Measurements from ENCODE around the gene ALS2CL. TPM values are rescaled to one million over a fixed set of nuclear protein-coding genes. Genes with fewer than 3 reads are reported as not detected.

ALS2CL gene
- total and polyA plus RNA-seq, 2 donors (not counting 3 experiments of a cell fraction or from before 2014, with no cell fraction given), result 7.8 to 10.1 TPM

GRCh38 chr3:46679681-46680080 is 13.8 kb downstream of the ALS2CL start:
- Histone ChIP-seq H3K27ac (ENCODE audit: insufficient read depth, low read depth, low read length) (no peak overlapping the region), H3K79me2 (ENCODE audit: control insufficient read depth, insufficient read depth, low read length) (no peaks in the 10 kb centered on the region), H3K9me1 (replicated peaks; ENCODE audit: control insufficient read depth, extremely low read depth, insufficient read depth, low read length) (no peaks in the 10 kb centered on the region), H3K4me2 (ENCODE audit: insufficient read depth, low read length) (no peak overlapping the region), H3K27me3 (ENCODE audit: control insufficient read depth in 2 of 2, insufficient read depth in 2 of 2, low read length in 2 of 2) (no peaks in the 10 kb centered on the region), H2AFZ (ENCODE audit: low read depth, low read length) (no peak overlapping the region), H3K4me3 (replicated peaks in 1 of 3; ENCODE audit: insufficient read depth in 1 of 3, low read depth in 1 of 3, low read length in 3 of 3) (no peak overlapping the region), H3K9me3 (replicated peaks; ENCODE audit: control insufficient read depth, insufficient read depth, low read length) (no peaks in the 10 kb centered on the region), H3K36me3 (ENCODE audit: control insufficient read depth in 2 of 2, extremely low read depth in 1 of 2, insufficient read depth in 2 of 2, low read length in 2 of 2) (no peaks in the 10 kb centered on the region), H3K9ac (replicated peaks; ENCODE audit: extremely low read depth, insufficient read depth, low read length) (no peak overlapping the region), H4K20me1 (replicated peaks; ENCODE audit: control insufficient read depth, extremely low read depth, insufficient read depth, low read length) (no peaks in the 10 kb centered on the region), H3K4me1 (ENCODE audit: control insufficient read depth, extremely low read depth, insufficient read depth, low read length) (no peaks in the 10 kb centered on the region)
- no peak for DNase-seq (ENCODE audit: low read depth, low spot score)
- dilution Hi-C loops (cut with MboI; ENCODE audit: extremely low pct_ligation_motif_present, low sequenced_read_pairs), result no loop called here
- intact Hi-C loops (cut with micrococcal nuclease), result no loop called here
- POLR2A ChIA-PET, result no interaction called here
- BruUV-seq (replicated peaks), result no TSS peak
- TF ChIP-seq GATA2 (IDR thresholded peaks at IDR 0.05; ENCODE audit: insufficient read depth, insufficient read length, low read depth, low read length) (no peak), CTCF (IDR thresholded peaks at IDR 0.05; ENCODE audit: extremely low read depth in 1 of 2, insufficient read depth in 1 of 2, low read depth in 1 of 2, low read length in 2 of 2) (no peak), MAX (IDR thresholded peaks at IDR 0.05; ENCODE audit: insufficient read depth, insufficient read length) (no peak), FOS (IDR thresholded peaks at IDR 0.05; ENCODE audit: borderline replicate concordance, insufficient read depth, low read length) (no peak), POLR2AphosphoS5 (IDR thresholded peaks at IDR 0.05; ENCODE audit: insufficient read depth, low read depth, low read length) (no peak), POLR2A (IDR thresholded peaks at IDR 0.05; ENCODE audit: low read depth, low read length) (no peak), JUN (IDR thresholded peaks at IDR 0.05; ENCODE audit: borderline replicate concordance, insufficient read depth, insufficient read length, low read depth) (no peak)
- FAIRE-seq, result no peak
- CTCF ChIA-PET, result interaction anchor here (1.5 kb wide), 1 partner anchor 13 kb away, joined by 4 read pairs; the partner anchor contains the start of gene ALS2CL

All from endothelial cell of umbilical vein (primary cell).